ENCODE data around the gene MYMK. TPM values are rescaled to one million over a fixed set of nuclear protein-coding genes. Genes with fewer than 3 reads are reported as not detected.

Gene MYMK
- total and polyA plus RNA-seq, 8 donors = not detected

- no peak overlapping the region for H3K27ac ChIP-seq
- peaks cover 6 to 12% (median 8%) of the 10 kb centered on the region in 4 donors for H3K9me3 ChIP-seq
- H3K4me3 ChIP-seq = no peak overlapping the region
- TF ChIP-seq POLR2AphosphoS5 (IDR thresholded peaks at IDR 0.05) (no peak), EP300 (IDR thresholded peaks at IDR 0.05) (no peak), CTCF (IDR thresholded peaks at IDR 0.05) (no peak), POLR2A (IDR thresholded peaks at IDR 0.05) (no peak)
- H3K27me3 ChIP-seq = peaks cover 0 to 19% (median 0%) of the 10 kb centered on the region in 3 donors
- no peak for DNase-seq
- intact Hi-C loops (cut with DNase I; ENCODE audit: low total_unique reads) = no loop called here
- 65 to 77% (median 68%) methylated on average over 30 to 35 of the region's 35 CpGs for WGBS, 5 donors
- H3K4me1 ChIP-seq = peaks cover 0 to 5% (median 0%) of the 10 kb centered on the region in 4 donors
- no peaks in the 10 kb centered on the region for H3K36me3 ChIP-seq
Observed at GRCh38 chr9:133496861-133497842, 27.6 kb downstream of the MYMK start.

GRCh38 chr9:133495327-133496293, 29.1 kb downstream of the MYMK start:
- intact Hi-C loops (cut with DNase I; ENCODE audit: low total_unique reads) = no loop called here
- Histone ChIP-seq H3K4me3 (no peak overlapping the region), H3K4me1 (peaks cover 0 to 8% (median 0%) of the 10 kb centered on the region in 4 donors), H3K27me3 (peaks cover 0 to 30% (median 0%) of the 10 kb centered on the region in 3 donors), H3K9me3 (no peaks in the 10 kb centered on the region), H3K36me3 (no peaks in the 10 kb centered on the region), H3K27ac (no peak overlapping the region)
- DNase-seq = no peak
- WGBS, 5 donors = 93 to 95% (median 95%) methylated on average over 20 to 24 of the region's 24 CpGs
- TF ChIP-seq POLR2A (IDR thresholded peaks at IDR 0.05) (no peak), POLR2AphosphoS5 (IDR thresholded peaks at IDR 0.05) (no peak), CTCF (IDR thresholded peaks at IDR 0.05) (no peak), EP300 (IDR thresholded peaks at IDR 0.05) (no peak)

- intact Hi-C loops (cut with DNase I; ENCODE audit: low total_unique reads) = no loop called here
- peaks cover 0 to 8% (median 0%) of the 10 kb centered on the region in 4 donors for H3K4me1 ChIP-seq
- no peak overlapping the region for H3K27ac ChIP-seq
- no peaks in the 10 kb centered on the region for H3K36me3 ChIP-seq
- no peak for DNase-seq
- H3K9me3 ChIP-seq = no peaks in the 10 kb centered on the region
- no peak for TF ChIP-seq POLR2AphosphoS5 (IDR thresholded peaks at IDR 0.05)
- no peak for TF ChIP-seq CTCF (IDR thresholded peaks at IDR 0.05)
- TF ChIP-seq POLR2A (IDR thresholded peaks at IDR 0.05) = no peak
- no peak for TF ChIP-seq EP300 (IDR thresholded peaks at IDR 0.05)
- 71 to 83% (median 78%) methylated on average over 12 to 24 of the region's 24 CpGs for WGBS, 5 donors
- peaks cover 0 to 39% (median 0%) of the 10 kb centered on the region in 3 donors for H3K27me3 ChIP-seq
- no peak overlapping the region for H3K4me3 ChIP-seq
Observed at GRCh38 chr9:133494636-133495326, 30.0 kb downstream of the MYMK start.

Measured in stomach (tissue), 9 donors.